D721Med (cell line): ENCODE measurements around the gene RASAL2.
"Not testable (repeated sequence)": the region's sequence is repeated elsewhere in the genome, so short reads cannot be mapped to it uniquely, and the experiment has no call there.

Experiments used
- DNase-seq: peaks from one replicate; pipeline ENCODE4 v3.0.0; 2011; ENCODE audit warnings: low spot score; ENCODE audit not compliant: insufficient read length
- FAIRE-seq: peaks from 2 replicates; lab custom pipeline; 2011; peaks lifted over from hg19 to GRCh38; lab: Jason Lieb, UNC
- CTCF ChIP-seq: IDR thresholded peaks from 2 replicates; pipeline ENCODE4 v1.5.1; 2012; ENCODE audit warnings: mild to moderate bottlenecking, control low read depth; ENCODE audit not compliant: insufficient read depth; ENCODE audit errors: missing control alignments

Gene RASAL2

GRCh38 chr1:178243119-178243518, 149.2 kb downstream of the RASAL2 start:
- no peak for FAIRE-seq
- TF ChIP-seq CTCF: no peak
- no peak for DNase-seq

- no peak for FAIRE-seq
- DNase-seq: no peak
- TF ChIP-seq CTCF: no peak
Observed at GRCh38 chr1:178243890-178244289, 150.0 kb downstream of the RASAL2 start.

DNA sequence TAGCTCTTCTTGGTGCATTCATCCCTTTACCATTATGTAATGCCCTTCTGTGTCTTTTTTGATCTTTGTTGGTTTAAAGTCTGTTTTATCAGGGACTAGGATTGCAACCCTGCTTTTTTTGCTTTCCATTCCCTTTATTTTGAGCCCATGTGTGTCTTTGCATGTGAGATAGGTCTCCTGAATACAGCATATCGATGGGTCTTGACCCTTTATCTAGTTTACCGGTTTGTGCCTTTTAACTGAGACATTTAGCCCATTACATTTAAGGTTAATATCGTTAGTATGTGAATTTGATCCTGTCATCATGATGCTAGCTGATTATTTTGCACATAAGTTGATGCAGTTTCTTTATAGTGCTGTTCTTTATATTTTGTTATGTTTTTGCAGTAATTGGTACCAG, 154.4 kb downstream of the RASAL2 start:
- FAIRE-seq, DNase-seq: not testable (repeated sequence)

DNA sequence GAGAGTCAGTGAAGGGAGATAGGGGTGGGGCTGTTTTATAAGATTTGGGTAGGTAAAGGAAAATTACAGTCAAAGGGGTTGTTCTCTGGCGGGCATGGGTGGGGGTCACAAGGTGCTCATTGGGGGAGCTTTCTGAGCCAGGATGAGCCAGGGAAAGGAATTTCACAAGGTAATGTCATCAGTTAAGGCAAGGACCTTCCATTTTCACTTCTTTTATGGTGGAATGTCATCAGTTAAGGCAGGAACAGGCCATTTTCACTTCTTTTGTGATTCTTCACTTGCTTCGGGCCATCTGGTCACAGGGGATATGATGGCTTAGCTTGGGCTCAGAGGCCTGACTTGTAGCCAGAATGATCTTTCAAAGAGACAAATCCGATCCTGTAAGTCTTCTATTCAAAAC, 159.7 kb downstream of the RASAL2 start:
- FAIRE-seq, DNase-seq: not testable (repeated sequence)

- TF ChIP-seq CTCF: no peak
- no peak for DNase-seq
- no peak for FAIRE-seq
Observed at GRCh38 chr1:178254433-178254832, 160.5 kb downstream of the RASAL2 start.

DNA sequence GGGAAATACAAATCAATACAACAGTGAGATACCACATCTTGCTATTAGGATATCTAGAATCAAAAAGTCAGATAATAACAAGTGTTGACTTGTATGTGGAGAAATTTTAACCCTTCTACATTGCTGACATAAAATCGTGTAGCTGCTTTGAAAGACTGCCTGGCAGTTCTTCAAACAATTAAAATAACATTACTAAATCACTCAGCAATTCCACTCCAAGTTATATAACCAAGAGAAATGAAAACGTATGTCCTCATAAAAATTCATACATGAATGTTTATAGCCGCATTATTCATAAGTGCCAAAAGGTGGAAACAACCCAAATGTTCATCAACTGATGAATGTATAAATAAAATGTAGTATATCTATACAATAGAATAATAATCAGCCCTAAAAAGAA, 164.6 kb downstream of the RASAL2 start:
- TF ChIP-seq CTCF: no peak
- FAIRE-seq: peak; percentile 56
- no peak for DNase-seq

- DNase-seq: no peak
- TF ChIP-seq CTCF: no peak
- peak; percentile 82 for FAIRE-seq
Observed at GRCh38 chr1:178262120-178262500, 168.2 kb downstream of the RASAL2 start.

DNA sequence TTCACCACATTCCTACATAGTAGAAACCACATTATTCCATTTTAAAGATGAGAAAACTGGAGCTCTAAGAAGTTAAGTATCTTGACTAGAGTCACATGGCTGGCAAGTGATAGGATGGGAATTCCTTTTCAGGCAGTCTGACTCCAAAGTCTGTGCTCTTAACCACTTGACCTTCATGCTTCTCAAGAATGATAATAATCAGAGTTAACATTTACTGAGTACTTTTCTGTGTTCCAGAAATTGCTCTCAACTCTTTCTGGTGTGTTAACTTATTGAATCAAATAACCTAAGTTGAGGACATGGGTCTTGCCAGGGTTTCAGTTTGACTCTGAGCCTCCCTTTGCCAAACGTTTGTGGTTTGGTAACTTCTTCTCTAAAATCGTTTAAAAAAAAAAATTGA, 169.4 kb downstream of the RASAL2 start:
- TF ChIP-seq CTCF: no peak
- FAIRE-seq (peak; percentile 89), DNase-seq (no peak)

- DNase-seq: no peak
- FAIRE-seq: no peak
- no peak for TF ChIP-seq CTCF
Observed at GRCh38 chr1:178266113-178266512, 172.2 kb downstream of the RASAL2 start.
